ENCODE results near the gene PCDHGA9.

- TF ChIP-seq EZH2 (IDR thresholded peaks at IDR 0.05; ENCODE audit: low read length, missing control alignments): no peak
- no peak for TF ChIP-seq CTCF (conservative IDR thresholded peaks at IDR 0.05 in 1 of 2, IDR thresholded peaks at IDR 0.05 in 1 of 2; ENCODE audit: low read depth in 1 of 2, low read length in 2 of 2)
These were observed 9.0 kb downstream of the PCDHGA9 start for GRCh38 chr5:141411575-141411974.

Data from fibroblast of lung (primary cell).